SK-N-MC (cell line): Measurements from ENCODE around the gene NPLOC4.

ENCODE experiments used
- EZH2 ChIP-seq: fragments of 200-600 bp; sonication (generic); IDR thresholded peaks from one replicate; pipeline ENCODE4 v1.6.1; 2017; ENCODE audit warnings: antibody characterized with exemption
- FOXP2 ChIP-seq: optimal IDR thresholded peaks from 2 replicates; pipeline ENCODE3; 2011; ENCODE audit warnings: mild to moderate bottlenecking, moderate library complexity; ENCODE audit not compliant: insufficient read depth; ENCODE audit errors: extremely low read length, control extremely low read depth
- POLR2AphosphoS5 ChIP-seq: IDR thresholded peaks from 2 replicates; pipeline ENCODE4 v1.6.1; 2012; ENCODE audit warnings: mild to moderate bottlenecking, low read depth, low read length, borderline replicate concordance

GRCh38 chr17:81616877-81617276 lies 20.0 kb downstream of the NPLOC4 start:
- no peak for TF ChIP-seq POLR2AphosphoS5
- no peak for TF ChIP-seq EZH2
- no peak for TF ChIP-seq FOXP2
